ENCODE data around the gene THG1L.

DNA sequence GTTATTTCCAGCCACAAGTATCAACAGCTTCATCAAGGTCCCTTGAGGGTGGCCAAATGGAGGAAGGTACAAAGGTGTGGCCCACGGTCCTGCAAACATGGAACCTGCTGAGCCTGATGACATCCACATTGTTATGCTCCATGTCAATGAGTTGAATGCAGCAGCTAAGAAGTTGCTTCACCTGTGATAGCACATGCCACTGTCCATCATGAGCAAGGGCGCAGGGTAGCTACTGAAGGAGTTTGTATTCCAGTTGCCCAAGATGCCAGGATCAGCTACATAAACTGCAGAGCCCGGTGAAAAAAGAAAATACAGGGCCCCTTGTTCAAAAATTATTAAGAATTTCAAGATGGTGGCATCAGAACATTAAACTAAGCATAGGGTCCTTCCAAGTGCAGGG lies 36.5 kb downstream of the THG1L start:
- TF ChIP-seq, protein P1, sequence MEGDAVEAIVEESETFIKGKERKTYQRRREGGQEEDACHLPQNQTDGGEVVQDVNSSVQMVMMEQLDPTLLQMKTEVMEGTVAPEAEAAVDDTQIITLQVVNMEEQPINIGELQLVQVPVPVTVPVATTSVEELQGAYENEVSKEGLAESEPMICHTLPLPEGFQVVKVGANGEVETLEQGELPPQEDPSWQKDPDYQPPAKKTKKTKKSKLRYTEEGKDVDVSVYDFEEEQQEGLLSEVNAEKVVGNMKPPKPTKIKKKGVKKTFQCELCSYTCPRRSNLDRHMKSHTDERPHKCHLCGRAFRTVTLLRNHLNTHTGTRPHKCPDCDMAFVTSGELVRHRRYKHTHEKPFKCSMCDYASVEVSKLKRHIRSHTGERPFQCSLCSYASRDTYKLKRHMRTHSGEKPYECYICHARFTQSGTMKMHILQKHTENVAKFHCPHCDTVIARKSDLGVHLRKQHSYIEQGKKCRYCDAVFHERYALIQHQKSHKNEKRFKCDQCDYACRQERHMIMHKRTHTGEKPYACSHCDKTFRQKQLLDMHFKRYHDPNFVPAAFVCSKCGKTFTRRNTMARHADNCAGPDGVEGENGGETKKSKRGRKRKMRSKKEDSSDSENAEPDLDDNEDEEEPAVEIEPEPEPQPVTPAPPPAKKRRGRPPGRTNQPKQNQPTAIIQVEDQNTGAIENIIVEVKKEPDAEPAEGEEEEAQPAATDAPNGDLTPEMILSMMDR (IDR thresholded peaks at IDR 0.05 in 2 of 3, conservative IDR thresholded peaks at IDR 0.05 in 1 of 3; ENCODE audit: control insufficient read depth in 2 of 3, extremely low read depth in 1 of 3, insufficient read depth in 1 of 3, low read depth in 3 of 3, low read length in 3 of 3): no peak
- TF ChIP-seq RCOR1 (conservative IDR thresholded peaks at IDR 0.05; ENCODE audit: low read depth, low read length) (no peak), NR2F1 (conservative IDR thresholded peaks at IDR 0.05) (no peak), POLR2A (IDR thresholded peaks at IDR 0.05; ENCODE audit: low read depth, low read length) (no peak), SUZ12 (IDR thresholded peaks at IDR 0.05; ENCODE audit: unreplicated experiment) (no peak), YY1 (IDR thresholded peaks at IDR 0.05; ENCODE audit: low read depth, low read length) (no peak), CEBPB (IDR thresholded peaks at IDR 0.05; ENCODE audit: borderline replicate concordance in 1 of 2, low read depth in 2 of 2, low read length in 2 of 2) (no peak), ZNF274 (IDR thresholded peaks at IDR 0.05; ENCODE audit: insufficient read depth, insufficient read length) (no peak), EZH2 (IDR thresholded peaks at IDR 0.05; ENCODE audit: borderline replicate concordance, control insufficient read depth, low read depth, low read length) (no peak), BHLHE40 (IDR thresholded peaks at IDR 0.05; ENCODE audit: borderline replicate concordance in 1 of 2, low read depth in 2 of 2, low read length in 1 of 2) (no peak), YBX1 (IDR thresholded peaks at IDR 0.05) (no peak), RELA (IDR thresholded peaks at IDR 0.05; ENCODE audit: borderline replicate concordance, partially characterized antibody) (no peak), RAD21 (IDR thresholded peaks at IDR 0.05; ENCODE audit: insufficient read depth, low read depth, low read length) (no peak)
- TF ChIP-seq, protein P2, sequence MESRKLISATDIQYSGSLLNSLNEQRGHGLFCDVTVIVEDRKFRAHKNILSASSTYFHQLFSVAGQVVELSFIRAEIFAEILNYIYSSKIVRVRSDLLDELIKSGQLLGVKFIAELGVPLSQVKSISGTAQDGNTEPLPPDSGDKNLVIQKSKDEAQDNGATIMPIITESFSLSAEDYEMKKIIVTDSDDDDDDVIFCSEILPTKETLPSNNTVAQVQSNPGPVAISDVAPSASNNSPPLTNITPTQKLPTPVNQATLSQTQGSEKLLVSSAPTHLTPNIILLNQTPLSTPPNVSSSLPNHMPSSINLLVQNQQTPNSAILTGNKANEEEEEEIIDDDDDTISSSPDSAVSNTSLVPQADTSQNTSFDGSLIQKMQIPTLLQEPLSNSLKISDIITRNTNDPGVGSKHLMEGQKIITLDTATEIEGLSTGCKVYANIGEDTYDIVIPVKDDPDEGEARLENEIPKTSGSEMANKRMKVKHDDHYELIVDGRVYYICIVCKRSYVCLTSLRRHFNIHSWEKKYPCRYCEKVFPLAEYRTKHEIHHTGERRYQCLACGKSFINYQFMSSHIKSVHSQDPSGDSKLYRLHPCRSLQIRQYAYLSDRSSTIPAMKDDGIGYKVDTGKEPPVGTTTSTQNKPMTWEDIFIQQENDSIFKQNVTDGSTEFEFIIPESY (IDR thresholded peaks at IDR 0.05): no peak

Data from GM12878 (cell line).